Stimulated activated CD8-positive, alpha-beta memory T cell treated with anti-CD3 and anti-CD28 coated beads, Interleukin-4, amount 100 ng/mL, for 4 hours (primary cell): ENCODE data around the gene EXOC3L1.
A peak's percentile ranks its signal among the peaks of the same experiment; 100 is the strongest.

Experiments used
- DNase-seq, 2 donors: peaks; one replicate each; pipeline ENCODE4 v3.0.0-alpha.2; 2020; ENCODE audit warnings: low read depth in 2 of 2, low spot score in 1 of 2

EXOC3L1 gene

GRCh38 chr16:67199011-67199807 is 9.3 kb upstream of the EXOC3L1 start, which contains the start of gene ELMO3:
ELMO3 (plus strand) TSS chr16:67199131; CDS start chr16:67199327, 196 bp downstream.
- DNase-seq, result no peak

- DNase-seq, result no peak
Measured at GRCh38 chr16:67198238-67198734, 8.3 kb upstream of the EXOC3L1 start.

GRCh38 chr16:67197704-67198103 is 7.8 kb upstream of the EXOC3L1 start:
- DNase-seq, result no peak

GRCh38 chr16:67196881-67197280 is 6.9 kb upstream of the EXOC3L1 start:
- no peak for DNase-seq

GRCh38 chr16:67195676-67196075 is 5.7 kb upstream of the EXOC3L1 start:
- no peak for DNase-seq

- no peak for DNase-seq
Measured at GRCh38 chr16:67194260-67194659, 4.3 kb upstream of the EXOC3L1 start.

GRCh38 chr16:67193536-67193935 is 3.6 kb upstream of the EXOC3L1 start:
- DNase-seq, result no peak

- no peak for DNase-seq
Measured at GRCh38 chr16:67192781-67193361, 2.9 kb upstream of the EXOC3L1 start.

- peak; percentile 59 to 75 for DNase-seq
Measured at GRCh38 chr16:67191995-67192681, 2.2 kb upstream of the EXOC3L1 start, which contains the start of gene E2F4. E2F4 (plus strand) TSS chr16:67192155; CDS start chr16:67192228, 73 bp downstream.

- no peak for DNase-seq
Measured at GRCh38 chr16:67191411-67191994, 1.6 kb upstream of the EXOC3L1 start.

GRCh38 chr16:67190448-67191399 is 788 bp upstream of the EXOC3L1 start:
- DNase-seq, result no peak

GRCh38 chr16:67188798-67189197 is 1.1 kb downstream of the EXOC3L1 start:
- DNase-seq, result no peak

- no peak for DNase-seq
Measured at GRCh38 chr16:67188323-67188722, 1.6 kb downstream of the EXOC3L1 start.

- no peak for DNase-seq
Measured at GRCh38 chr16:67187175-67187890, 2.6 kb downstream of the EXOC3L1 start.

- DNase-seq, result no peak
Measured at GRCh38 chr16:67186550-67186950, 3.4 kb downstream of the EXOC3L1 start.

GRCh38 chr16:67185651-67186134 is 4.2 kb downstream of the EXOC3L1 start:
- DNase-seq, result no peak

- peak; percentile 54 to 59 for DNase-seq
Measured at GRCh38 chr16:67184995-67185650, 4.8 kb downstream of the EXOC3L1 start.

GRCh38 chr16:67184453-67184994 is 5.4 kb downstream of the EXOC3L1 start:
- no peak for DNase-seq
